ENCODE results near the gene ROGDI. TPM values are rescaled to one million over a fixed set of nuclear protein-coding genes. Genes with fewer than 3 reads are reported as not detected.
A peak's percentile ranks its signal among the peaks of the same experiment; 100 is the strongest.

The ROGDI gene
- total and polyA plus RNA-seq, 9 of the 15 experiments (the other 6 are each of a cell fraction or from before 2014, with no cell fraction given), result 0.97 to 37.3 (median 16.5) TPM

DNA sequence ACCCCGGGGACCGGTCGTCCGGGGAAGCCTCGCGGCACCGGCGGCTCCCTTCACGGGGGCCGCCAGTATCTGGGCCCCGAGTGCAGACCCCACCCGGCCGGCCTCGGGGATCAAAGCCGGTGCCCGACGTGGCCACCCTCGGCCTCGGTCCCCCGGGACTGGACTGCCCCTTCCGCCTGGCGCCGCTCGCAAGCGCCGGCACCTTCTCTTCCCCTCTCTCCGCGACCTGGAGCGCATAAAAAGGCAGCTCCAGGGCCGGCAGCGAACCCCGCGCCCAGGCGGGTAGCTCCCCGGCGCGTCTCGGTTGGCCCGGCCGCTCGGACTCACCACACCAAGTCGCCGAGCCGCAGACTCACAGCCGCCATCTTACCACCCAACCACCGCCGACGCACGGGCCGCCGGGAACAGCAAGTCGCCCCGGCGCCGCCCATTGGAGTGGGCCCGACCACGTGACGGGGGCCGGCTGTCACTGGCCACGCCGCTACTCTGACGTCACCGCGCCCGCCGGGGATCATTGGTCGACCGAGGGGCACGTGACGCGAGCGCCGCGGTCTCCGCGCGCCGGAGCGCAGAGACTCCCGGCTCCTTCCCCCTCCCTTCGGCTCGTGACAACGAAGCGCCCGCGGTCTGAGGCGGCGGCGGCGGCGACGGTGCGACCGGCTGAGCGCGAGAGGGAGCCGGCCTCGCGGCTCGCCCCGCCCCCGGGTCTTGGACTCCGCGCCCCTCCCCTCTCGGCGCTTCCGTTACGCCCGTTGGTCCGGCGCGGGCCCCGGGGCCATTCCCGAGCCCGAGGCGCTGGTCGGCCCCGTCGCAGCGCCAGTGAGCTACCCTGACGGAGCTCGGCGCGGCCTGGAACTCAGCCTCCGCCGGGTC lies 44.7 kb upstream of the ROGDI start, which contains the start of the genes GLYR1 and UBN1 (continued):
- TF ChIP-seq, protein P1, sequence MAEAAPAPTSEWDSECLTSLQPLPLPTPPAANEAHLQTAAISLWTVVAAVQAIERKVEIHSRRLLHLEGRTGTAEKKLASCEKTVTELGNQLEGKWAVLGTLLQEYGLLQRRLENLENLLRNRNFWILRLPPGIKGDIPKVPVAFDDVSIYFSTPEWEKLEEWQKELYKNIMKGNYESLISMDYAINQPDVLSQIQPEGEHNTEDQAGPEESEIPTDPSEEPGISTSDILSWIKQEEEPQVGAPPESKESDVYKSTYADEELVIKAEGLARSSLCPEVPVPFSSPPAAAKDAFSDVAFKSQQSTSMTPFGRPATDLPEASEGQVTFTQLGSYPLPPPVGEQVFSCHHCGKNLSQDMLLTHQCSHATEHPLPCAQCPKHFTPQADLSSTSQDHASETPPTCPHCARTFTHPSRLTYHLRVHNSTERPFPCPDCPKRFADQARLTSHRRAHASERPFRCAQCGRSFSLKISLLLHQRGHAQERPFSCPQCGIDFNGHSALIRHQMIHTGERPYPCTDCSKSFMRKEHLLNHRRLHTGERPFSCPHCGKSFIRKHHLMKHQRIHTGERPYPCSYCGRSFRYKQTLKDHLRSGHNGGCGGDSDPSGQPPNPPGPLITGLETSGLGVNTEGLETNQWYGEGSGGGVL (CRISPR knock-in tag; IDR thresholded peaks at IDR 0.05), result no peak
- TF ChIP-seq, protein P2, sequence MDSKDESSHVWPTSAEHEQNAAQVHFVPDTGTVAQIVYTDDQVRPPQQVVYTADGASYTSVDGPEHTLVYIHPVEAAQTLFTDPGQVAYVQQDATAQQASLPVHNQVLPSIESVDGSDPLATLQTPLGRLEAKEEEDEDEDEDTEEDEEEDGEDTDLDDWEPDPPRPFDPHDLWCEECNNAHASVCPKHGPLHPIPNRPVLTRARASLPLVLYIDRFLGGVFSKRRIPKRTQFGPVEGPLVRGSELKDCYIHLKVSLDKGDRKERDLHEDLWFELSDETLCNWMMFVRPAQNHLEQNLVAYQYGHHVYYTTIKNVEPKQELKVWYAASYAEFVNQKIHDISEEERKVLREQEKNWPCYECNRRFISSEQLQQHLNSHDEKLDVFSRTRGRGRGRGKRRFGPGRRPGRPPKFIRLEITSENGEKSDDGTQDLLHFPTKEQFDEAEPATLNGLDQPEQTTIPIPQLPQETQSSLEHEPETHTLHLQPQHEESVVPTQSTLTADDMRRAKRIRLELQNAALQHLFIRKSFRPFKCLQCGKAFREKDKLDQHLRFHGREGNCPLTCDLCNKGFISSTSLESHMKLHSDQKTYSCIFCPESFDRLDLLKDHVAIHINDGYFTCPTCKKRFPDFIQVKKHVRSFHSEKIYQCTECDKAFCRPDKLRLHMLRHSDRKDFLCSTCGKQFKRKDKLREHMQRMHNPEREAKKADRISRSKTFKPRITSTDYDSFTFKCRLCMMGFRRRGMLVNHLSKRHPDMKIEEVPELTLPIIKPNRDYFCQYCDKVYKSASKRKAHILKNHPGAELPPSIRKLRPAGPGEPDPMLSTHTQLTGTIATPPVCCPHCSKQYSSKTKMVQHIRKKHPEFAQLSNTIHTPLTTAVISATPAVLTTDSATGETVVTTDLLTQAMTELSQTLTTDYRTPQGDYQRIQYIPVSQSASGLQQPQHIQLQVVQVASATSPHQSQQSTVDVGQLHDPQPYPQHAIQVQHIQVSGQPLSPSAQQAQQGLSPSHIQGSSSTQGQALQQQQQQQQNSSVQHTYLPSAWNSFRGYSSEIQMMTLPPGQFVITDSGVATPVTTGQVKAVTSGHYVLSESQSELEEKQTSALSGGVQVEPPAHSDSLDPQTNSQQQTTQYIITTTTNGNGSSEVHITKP (IDR thresholded peaks at IDR 0.05; ENCODE audit: partially characterized antibody), result peak; percentile 7
- TF ChIP-seq POLR2G (IDR thresholded peaks at IDR 0.05; ENCODE audit: low read depth, low read length) (peak; percentile 97), DNMT1 (IDR thresholded peaks at IDR 0.05) (no peak), FIP1L1 (IDR thresholded peaks at IDR 0.05; ENCODE audit: low read depth, low read length, poor library complexity, severe bottlenecking) (peak; percentile 28), ZBTB1 (CRISPR knock-in tag; IDR thresholded peaks at IDR 0.05; ENCODE audit: borderline replicate concordance, low read depth) (0 out of 2 replicates have a peak, but pooled peaks have one; percentile 18), RBM34 (IDR thresholded peaks at IDR 0.05; ENCODE audit: borderline replicate concordance, insufficient read depth, low read length) (0 out of 2 replicates have a peak, but pooled peaks have one; percentile 28), CHD1 (IDR thresholded peaks at IDR 0.05; ENCODE audit: low read length) (no peak), FUS (optimal IDR thresholded peaks at IDR 0.05; ENCODE audit: low read depth, low read length) (peak; percentile 25), ADNP (tag; IDR thresholded peaks at IDR 0.05) (no peak), ATF1 (CRISPR knock-in tag; IDR thresholded peaks at IDR 0.05) (peak; percentile 81), ATF1 (tag; IDR thresholded peaks at IDR 0.05) (peak; percentile 99), SREBF2 (CRISPR knock-in tag; IDR thresholded peaks at IDR 0.05) (no peak), STAT5B (CRISPR knock-in tag; IDR thresholded peaks at IDR 0.05) (no peak)
- TF ChIP-seq, protein P3, sequence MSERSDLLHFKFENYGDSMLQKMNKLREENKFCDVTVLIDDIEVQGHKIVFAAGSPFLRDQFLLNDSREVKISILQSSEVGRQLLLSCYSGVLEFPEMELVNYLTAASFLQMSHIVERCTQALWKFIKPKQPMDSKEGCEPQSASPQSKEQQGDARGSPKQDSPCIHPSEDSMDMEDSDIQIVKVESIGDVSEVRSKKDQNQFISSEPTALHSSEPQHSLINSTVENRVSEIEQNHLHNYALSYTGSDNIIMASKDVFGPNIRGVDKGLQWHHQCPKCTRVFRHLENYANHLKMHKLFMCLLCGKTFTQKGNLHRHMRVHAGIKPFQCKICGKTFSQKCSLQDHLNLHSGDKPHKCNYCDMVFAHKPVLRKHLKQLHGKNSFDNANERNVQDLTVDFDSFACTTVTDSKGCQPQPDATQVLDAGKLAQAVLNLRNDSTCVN (CRISPR knock-in tag; IDR thresholded peaks at IDR 0.05), result no peak
- TF ChIP-seq, protein P4, sequence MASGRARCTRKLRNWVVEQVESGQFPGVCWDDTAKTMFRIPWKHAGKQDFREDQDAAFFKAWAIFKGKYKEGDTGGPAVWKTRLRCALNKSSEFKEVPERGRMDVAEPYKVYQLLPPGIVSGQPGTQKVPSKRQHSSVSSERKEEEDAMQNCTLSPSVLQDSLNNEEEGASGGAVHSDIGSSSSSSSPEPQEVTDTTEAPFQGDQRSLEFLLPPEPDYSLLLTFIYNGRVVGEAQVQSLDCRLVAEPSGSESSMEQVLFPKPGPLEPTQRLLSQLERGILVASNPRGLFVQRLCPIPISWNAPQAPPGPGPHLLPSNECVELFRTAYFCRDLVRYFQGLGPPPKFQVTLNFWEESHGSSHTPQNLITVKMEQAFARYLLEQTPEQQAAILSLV (tag; IDR thresholded peaks at IDR 0.05), result no peak
- TF ChIP-seq, protein P5, sequence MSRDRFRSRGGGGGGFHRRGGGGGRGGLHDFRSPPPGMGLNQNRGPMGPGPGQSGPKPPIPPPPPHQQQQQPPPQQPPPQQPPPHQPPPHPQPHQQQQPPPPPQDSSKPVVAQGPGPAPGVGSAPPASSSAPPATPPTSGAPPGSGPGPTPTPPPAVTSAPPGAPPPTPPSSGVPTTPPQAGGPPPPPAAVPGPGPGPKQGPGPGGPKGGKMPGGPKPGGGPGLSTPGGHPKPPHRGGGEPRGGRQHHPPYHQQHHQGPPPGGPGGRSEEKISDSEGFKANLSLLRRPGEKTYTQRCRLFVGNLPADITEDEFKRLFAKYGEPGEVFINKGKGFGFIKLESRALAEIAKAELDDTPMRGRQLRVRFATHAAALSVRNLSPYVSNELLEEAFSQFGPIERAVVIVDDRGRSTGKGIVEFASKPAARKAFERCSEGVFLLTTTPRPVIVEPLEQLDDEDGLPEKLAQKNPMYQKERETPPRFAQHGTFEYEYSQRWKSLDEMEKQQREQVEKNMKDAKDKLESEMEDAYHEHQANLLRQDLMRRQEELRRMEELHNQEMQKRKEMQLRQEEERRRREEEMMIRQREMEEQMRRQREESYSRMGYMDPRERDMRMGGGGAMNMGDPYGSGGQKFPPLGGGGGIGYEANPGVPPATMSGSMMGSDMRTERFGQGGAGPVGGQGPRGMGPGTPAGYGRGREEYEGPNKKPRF (IDR thresholded peaks at IDR 0.05; ENCODE audit: low read depth, low read length), result no peak

All from K562 (cell line).